Hepatocyte (in vitro differentiated cells): ENCODE data around the gene GINS2.

Experiments
- CTCF ChIP-seq: fragments of 200-600 bp; sonication (generic); IDR thresholded peaks from 2 replicates; pipeline ENCODE4 v1.5.1; 2016; ENCODE audit warnings: antibody characterized with exemption, mild to moderate bottlenecking; ENCODE audit not compliant: poor library complexity
- EZH2 ChIP-seq: fragments of 200-600 bp; sonication (generic); IDR thresholded peaks from 2 replicates; pipeline ENCODE4 v1.6.1; 2016; ENCODE audit warnings: antibody characterized with exemption, mild to moderate bottlenecking, borderline replicate concordance
- EZH2phosphoT487 ChIP-seq: fragments of 200-600 bp; sonication (generic); IDR thresholded peaks from one replicate; pipeline ENCODE4 v1.6.1; 2018; ENCODE audit warnings: antibody characterized with exemption, mild to moderate bottlenecking, low read depth, moderate library complexity; ENCODE audit not compliant: unreplicated experiment, severe bottlenecking

- TF ChIP-seq CTCF: no peak
- TF ChIP-seq EZH2phosphoT487: no peak
- no peak for TF ChIP-seq EZH2
Measured at GRCh38 chr16:85627089-85627488, 61.7 kb downstream of the GINS2 start.
